Endometrial microvascular endothelial cells (primary cell): Measurements from ENCODE around the gene GRM4. TPM values are rescaled to one million over a fixed set of nuclear protein-coding genes. Genes with fewer than 3 reads are reported as not detected.
"Not testable (repeated sequence)": the region's sequence is repeated elsewhere in the genome, so short reads cannot be mapped to it uniquely, and the experiment has no call there.

Experiments used
- in situ Hi-C: cut with HindIII; loops from 2 replicates; pipeline ENCODE4 v1.10.0; 2017; ENCODE audit warnings: low sequenced_read_pairs, low pct_unique_long_range_greater_than_20kb; ENCODE audit errors: inconsistent ontology term
- total RNA-seq: library from RNA; depleted of rRNA; stranded (reverse); fragments of >200 nt; gene quantifications from one replicate; pipeline ENCODE4 v1.2.3, GENCODE V29; 2015; ENCODE audit errors: inconsistent ontology term

The GRM4 gene
- not detected for total RNA-seq

GRCh38 chr6:34146021-34146782 is at the start of gene GRM4:
Gene GRM4, minus strand, starts transcription at chr6:34146087. Its CDS starts 12,591 bp downstream, at chr6:34133496.
- in situ Hi-C loops: no loop called here

- in situ Hi-C loops: no loop called here
These were observed 48.9 kb upstream of the GRM4 start for GRCh38 chr6:34194772-34195171.

- in situ Hi-C loops: no loop called here
These were observed 44.7 kb upstream of the GRM4 start for GRCh38 chr6:34190504-34191122.

GRCh38 chr6:34189806-34190503 is 44.1 kb upstream of the GRM4 start:
- in situ Hi-C loops: no loop called here

- in situ Hi-C loops: not testable (repeated sequence)
These were observed 38.8 kb upstream of the GRM4 start for GRCh38 chr6:34184726-34185125.

- in situ Hi-C loops: no loop called here
These were observed 37.1 kb upstream of the GRM4 start for GRCh38 chr6:34182751-34183531.

- in situ Hi-C loops: no loop called here
These were observed 36.0 kb upstream of the GRM4 start for GRCh38 chr6:34181908-34182307.

- in situ Hi-C loops: no loop called here
These were observed 33.3 kb upstream of the GRM4 start for GRCh38 chr6:34179106-34179720.

GRCh38 chr6:34178357-34179105 is 32.6 kb upstream of the GRM4 start:
- in situ Hi-C loops: no loop called here

- in situ Hi-C loops: no loop called here
These were observed 31.3 kb upstream of the GRM4 start for GRCh38 chr6:34177181-34177591.

- in situ Hi-C loops: no loop called here
These were observed 30.6 kb upstream of the GRM4 start for GRCh38 chr6:34176261-34177031.

- in situ Hi-C loops: no loop called here
These were observed 29.0 kb upstream of the GRM4 start for GRCh38 chr6:34174846-34175399.

- in situ Hi-C loops: no loop called here
These were observed 27.3 kb upstream of the GRM4 start for GRCh38 chr6:34172961-34173775.

GRCh38 chr6:34170346-34170745 is 24.5 kb upstream of the GRM4 start:
- in situ Hi-C loops: no loop called here

- in situ Hi-C loops: no loop called here
These were observed 24.0 kb upstream of the GRM4 start for GRCh38 chr6:34169897-34170296.

- in situ Hi-C loops: no loop called here
These were observed 16.1 kb upstream of the GRM4 start for GRCh38 chr6:34161857-34162515.
